ENCODE data around the gene NFRKB.

The NFRKB gene

DNA sequence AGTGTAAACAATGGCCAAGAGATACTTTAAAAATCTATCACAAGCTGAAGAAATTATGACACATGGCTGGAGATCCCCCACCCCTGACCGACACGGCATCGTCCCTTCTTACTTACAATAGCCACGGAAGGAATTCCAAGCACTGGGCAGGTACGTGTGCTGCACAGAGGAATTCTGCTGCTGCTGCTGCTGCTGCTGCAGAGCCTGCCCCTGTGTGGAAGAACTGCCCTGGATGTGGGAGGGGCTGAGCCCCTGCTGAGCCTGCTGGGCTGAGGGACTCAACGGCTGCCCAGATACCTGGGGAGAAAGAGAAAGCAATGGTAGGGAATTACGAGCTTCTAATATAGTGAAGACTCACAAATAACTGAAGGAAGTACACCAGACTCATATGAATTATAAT lies 15.0 kb upstream of the NFRKB start:
- TF ChIP-seq, protein P1, sequence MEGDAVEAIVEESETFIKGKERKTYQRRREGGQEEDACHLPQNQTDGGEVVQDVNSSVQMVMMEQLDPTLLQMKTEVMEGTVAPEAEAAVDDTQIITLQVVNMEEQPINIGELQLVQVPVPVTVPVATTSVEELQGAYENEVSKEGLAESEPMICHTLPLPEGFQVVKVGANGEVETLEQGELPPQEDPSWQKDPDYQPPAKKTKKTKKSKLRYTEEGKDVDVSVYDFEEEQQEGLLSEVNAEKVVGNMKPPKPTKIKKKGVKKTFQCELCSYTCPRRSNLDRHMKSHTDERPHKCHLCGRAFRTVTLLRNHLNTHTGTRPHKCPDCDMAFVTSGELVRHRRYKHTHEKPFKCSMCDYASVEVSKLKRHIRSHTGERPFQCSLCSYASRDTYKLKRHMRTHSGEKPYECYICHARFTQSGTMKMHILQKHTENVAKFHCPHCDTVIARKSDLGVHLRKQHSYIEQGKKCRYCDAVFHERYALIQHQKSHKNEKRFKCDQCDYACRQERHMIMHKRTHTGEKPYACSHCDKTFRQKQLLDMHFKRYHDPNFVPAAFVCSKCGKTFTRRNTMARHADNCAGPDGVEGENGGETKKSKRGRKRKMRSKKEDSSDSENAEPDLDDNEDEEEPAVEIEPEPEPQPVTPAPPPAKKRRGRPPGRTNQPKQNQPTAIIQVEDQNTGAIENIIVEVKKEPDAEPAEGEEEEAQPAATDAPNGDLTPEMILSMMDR (IDR thresholded peaks at IDR 0.05; ENCODE audit: control extremely low read depth, extremely low read depth, low read depth, missing control alignments) = no peak
- ChIA-PET CTCF (interaction anchor here (1.0 to 3.1 kb wide), 6 partner anchors 12 to 222 kb away, joined by 3 to 17 read pairs (median 6); no protein-coding TSS in a partner anchor), POLR2A (no interaction called here)
- DNase-seq (ENCODE audit: extremely low spot score) = no peak

DNA sequence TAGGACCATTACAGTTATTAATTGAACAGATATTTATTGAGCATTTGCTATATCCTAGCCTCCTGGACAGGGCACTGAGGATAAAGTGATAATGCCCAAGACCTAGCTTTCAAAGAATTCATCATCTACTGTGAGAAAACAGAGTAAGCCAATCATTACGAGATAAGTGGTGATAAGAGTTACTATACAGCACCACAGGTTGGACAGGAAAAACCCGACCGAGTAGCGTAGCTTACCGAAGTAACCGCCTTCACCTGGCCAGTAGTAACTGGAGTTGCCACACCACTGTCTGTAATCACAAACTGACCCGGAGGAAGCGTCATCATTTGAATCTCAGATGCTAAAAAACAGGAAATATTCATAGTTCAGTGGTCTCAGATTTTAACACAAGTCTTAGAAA lies 10.0 kb upstream of the NFRKB start:
- ChIA-PET CTCF (no interaction called here), POLR2A (no interaction called here)
- DNase-seq (ENCODE audit: extremely low spot score) = no peak
- TF ChIP-seq, protein P1 (IDR thresholded peaks at IDR 0.05; ENCODE audit: control extremely low read depth, extremely low read depth, low read depth, missing control alignments) = no peak

DNA sequence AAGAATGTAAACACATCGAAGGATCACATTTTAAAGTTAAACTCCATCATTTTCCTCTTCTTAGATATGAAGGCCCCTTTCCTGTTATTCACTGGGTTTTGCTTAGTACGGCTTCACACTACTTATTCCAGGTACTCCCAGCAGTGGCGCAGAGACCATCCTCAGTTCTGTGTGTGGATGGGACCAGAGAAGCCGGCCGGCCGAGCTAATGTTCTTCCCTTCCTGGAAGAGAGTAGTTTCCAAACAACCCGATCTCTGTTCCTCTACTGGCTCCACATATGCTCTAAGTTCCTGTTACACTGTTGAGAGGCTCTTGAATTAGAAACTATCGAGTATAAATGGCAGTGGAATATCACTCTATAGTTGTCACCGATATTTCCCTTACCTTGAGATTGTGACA lies 684 bp upstream of the NFRKB start:
- ChIA-PET POLR2A (interaction anchor here (0.6 kb wide), 1 partner anchor 40 kb away, joined by 4 read pairs; no protein-coding TSS in a partner anchor), CTCF (no interaction called here)
- TF ChIP-seq, protein P1 (IDR thresholded peaks at IDR 0.05; ENCODE audit: control extremely low read depth, extremely low read depth, low read depth, missing control alignments) = no peak
- no peak for DNase-seq (ENCODE audit: extremely low spot score)

DNA sequence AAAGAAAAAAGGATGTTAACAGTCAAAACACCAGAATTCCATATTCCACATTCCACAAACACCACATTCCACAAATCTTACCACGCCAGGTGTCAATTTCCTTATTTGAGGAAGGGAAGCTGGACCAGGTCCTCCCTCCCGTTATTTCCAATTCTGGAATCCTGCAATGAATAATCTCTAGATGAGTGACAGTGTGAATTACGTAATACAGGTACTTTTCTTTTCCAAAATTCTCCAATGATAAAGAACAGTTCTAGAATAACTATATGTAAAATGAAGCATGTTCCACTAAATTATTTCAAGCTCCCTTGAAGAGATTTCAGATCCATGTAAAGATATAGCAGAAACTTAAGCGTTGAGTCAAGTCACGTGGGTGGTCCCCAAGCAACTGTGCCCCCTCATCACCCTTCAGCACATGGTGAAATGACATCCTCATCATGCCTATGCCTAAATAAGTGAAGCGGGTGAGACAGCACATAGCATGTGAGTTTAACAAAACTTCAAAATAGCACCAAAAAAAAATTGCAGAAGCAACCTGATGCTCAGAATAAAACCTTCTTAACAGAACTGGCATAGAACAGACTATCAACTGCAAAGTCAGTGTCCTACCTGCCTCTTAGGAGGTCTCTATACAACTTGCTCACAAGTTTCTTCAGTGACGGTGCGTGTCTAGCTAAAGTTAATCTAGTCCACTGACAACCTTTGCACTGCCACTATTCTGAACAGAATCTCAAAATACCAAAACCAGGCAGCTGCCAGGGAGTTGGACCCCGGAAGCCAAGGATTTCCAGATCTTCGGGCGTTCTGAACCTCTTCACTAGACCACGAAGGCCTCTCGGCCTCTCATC lies 876 bp downstream of the NFRKB start:
- peak; percentile 25 for DNase-seq (ENCODE audit: extremely low spot score)
- TF ChIP-seq, protein P1 (IDR thresholded peaks at IDR 0.05; ENCODE audit: control extremely low read depth, extremely low read depth, low read depth, missing control alignments) = no peak
- POLR2A ChIA-PET = no interaction called here
- CTCF ChIA-PET = interaction anchor here (1.0 to 1.4 kb wide), 3 partner anchors 10 to 236 kb away, joined by 3 to 5 read pairs (median 3); no protein-coding TSS in a partner anchor

DNA sequence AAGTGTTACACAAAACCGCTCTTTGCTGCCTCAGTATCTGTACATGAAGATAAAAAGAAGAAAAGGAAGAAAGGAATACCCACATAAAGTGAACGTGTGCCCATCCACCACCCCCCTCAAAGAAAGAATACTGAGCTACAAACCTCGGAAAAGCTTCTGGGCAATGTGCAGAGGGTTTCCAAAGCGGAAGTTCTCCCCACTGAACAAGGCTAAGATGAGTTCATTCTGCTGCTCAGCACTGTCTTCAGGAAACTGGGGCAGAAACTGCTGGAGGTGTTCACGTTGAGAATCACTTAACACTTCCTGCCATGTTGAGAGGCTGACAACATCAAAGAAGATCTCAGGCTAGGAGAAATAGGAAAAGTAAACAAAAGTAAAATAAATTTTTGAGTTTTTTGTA lies 6.9 kb downstream of the NFRKB start:
- no peak for DNase-seq (ENCODE audit: extremely low spot score)
- ChIA-PET POLR2A (no interaction called here), CTCF (interaction anchor here (1.0 to 2.3 kb wide), 2 partner anchors 15 to 243 kb away, joined by 4 to 7 read pairs; no protein-coding TSS in a partner anchor)
- TF ChIP-seq, protein P1 (IDR thresholded peaks at IDR 0.05; ENCODE audit: control extremely low read depth, extremely low read depth, low read depth, missing control alignments) = no peak

DNA sequence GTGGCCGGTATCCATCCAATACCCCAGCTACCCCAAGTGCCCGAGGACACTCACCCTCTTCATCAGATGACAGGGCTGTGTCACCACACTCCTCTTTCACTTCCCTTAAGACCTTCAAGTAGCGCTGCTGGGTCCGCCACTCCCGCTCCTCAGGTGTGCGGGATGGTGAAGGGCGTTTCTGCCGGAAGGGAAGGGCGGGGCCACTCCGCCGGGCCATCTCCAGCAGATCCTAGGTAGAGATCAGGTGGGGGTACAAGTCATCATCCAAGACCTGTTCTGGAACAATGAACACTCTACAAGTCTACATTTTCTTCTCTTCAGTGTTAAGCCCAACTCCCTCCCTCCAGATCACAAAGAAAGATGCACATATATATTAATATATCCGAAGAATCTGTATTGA lies 10.0 kb downstream of the NFRKB start:
- TF ChIP-seq, protein P1 (IDR thresholded peaks at IDR 0.05; ENCODE audit: control extremely low read depth, extremely low read depth, low read depth, missing control alignments) = no peak
- no peak for DNase-seq (ENCODE audit: extremely low spot score)
- POLR2A ChIA-PET = no interaction called here
- CTCF ChIA-PET = interaction anchor here (1.0 to 1.4 kb wide), 2 partner anchors 10 to 11 kb away, joined by 3 to 4 read pairs; no protein-coding TSS in a partner anchor
